ENCODE results near the gene TTLL5. TPM values are rescaled to one million over a fixed set of nuclear protein-coding genes. Genes with fewer than 3 reads are reported as not detected.

Gene TTLL5
- total and polyA plus RNA-seq, 9 of the 15 experiments (the other 6 are each of a cell fraction or from before 2014, with no cell fraction given) = 4.1 to 18.9 (median 12.6) TPM

GRCh38 chr14:75946785-75947184 lies 285.7 kb downstream of the TTLL5 start:
- H3K4me2 ChIP-seq (ENCODE audit: insufficient read depth, low read length) = no peak overlapping the region
- no peaks in the 10 kb centered on the region for H3K27me3 ChIP-seq (ENCODE audit: control insufficient read depth in 2 of 2, insufficient read depth in 2 of 2, low read length in 2 of 2)
- CTCF ChIA-PET (ENCODE audit: low intra/inter-chr PET ratio) = no interaction called here
- intact Hi-C loops (cut with micrococcal nuclease) (no loop called here), in situ Hi-C loops (cut with MboI) (no loop called here)
- no peaks in the 10 kb centered on the region for H4K20me1 ChIP-seq (replicated peaks; ENCODE audit: control insufficient read depth, insufficient read depth, low read length)
- no peaks in the 10 kb centered on the region for H3K36me3 ChIP-seq (ENCODE audit: control insufficient read depth, insufficient read depth, low read length)
- H3K9me1 ChIP-seq (ENCODE audit: control insufficient read depth, insufficient read depth, low read length) = no peaks in the 10 kb centered on the region
- no peak for ATAC-seq
- FAIRE-seq = no peak
- peaks cover 0 to 16% of the 10 kb centered on the region in 2 experiments; a peak in 4 of 5 replicates for H3K4me1 ChIP-seq (replicated peaks in 1 of 2; ENCODE audit: control insufficient read depth in 2 of 2, insufficient read depth in 2 of 2, low read length in 2 of 2)
- no peak overlapping the region for H3K4me3 ChIP-seq
- no peak for DNase-seq (ENCODE audit: extremely low read depth in 1 of 4, low spot score in 3 of 4)
- no peak overlapping the region for H3K27ac ChIP-seq (ENCODE audit: extremely low read depth, low read depth, low read length)
- no peaks in the 10 kb centered on the region for H3K9me3 ChIP-seq (replicated peaks; ENCODE audit: control insufficient read depth, insufficient read depth, low read depth, low read length)
- H3K79me2 ChIP-seq (ENCODE audit: control insufficient read depth, insufficient read depth, low read length) = no peaks in the 10 kb centered on the region
- WGBS (ENCODE audit: insufficient coverage, low coverage, missing lambda C conversion rate) = 79% methylated on average over 4 of the region's 5 CpGs
- no peak overlapping the region for H2AFZ ChIP-seq (ENCODE audit: low read depth, low read length)
- no peak overlapping the region; a peak in 1 of 4 replicates for H3K9ac ChIP-seq (ENCODE audit: insufficient read depth in 1 of 2, low read depth in 2 of 2, low read length in 2 of 2)
- POLR2A ChIA-PET = no interaction called here
- no TSS peak for BruUV-seq (replicated peaks)
- TF ChIP-seq CAMTA2 (CRISPR knock-in tag; conservative IDR thresholded peaks at IDR 0.05) (no peak), E4F1 (CRISPR knock-in tag; IDR thresholded peaks at IDR 0.05; ENCODE audit: borderline replicate concordance) (no peak), ELF2 (CRISPR knock-in tag; IDR thresholded peaks at IDR 0.05) (no peak), ZNF639 (CRISPR knock-in tag; conservative IDR thresholded peaks at IDR 0.05 in 1 of 2, IDR thresholded peaks at IDR 0.05 in 1 of 2) (no peak), ZNF740 (CRISPR knock-in tag; IDR thresholded peaks at IDR 0.05) (no peak), ZNF740 (tag; IDR thresholded peaks at IDR 0.05) (no peak), ASH1L (IDR thresholded peaks at IDR 0.05; ENCODE audit: borderline replicate concordance, low read depth, partially characterized antibody) (no peak), ZNF695 (CRISPR knock-in tag; IDR thresholded peaks at IDR 0.05) (no peak), NCOA4 (IDR thresholded peaks at IDR 0.05; ENCODE audit: partially characterized antibody) (no peak), SNIP1 (IDR thresholded peaks at IDR 0.05; ENCODE audit: low read depth) (no peak), MBD1 (CRISPR knock-in tag; IDR thresholded peaks at IDR 0.05) (no peak), ZNF175 (CRISPR knock-in tag; IDR thresholded peaks at IDR 0.05; ENCODE audit: low read depth) (no peak), CREBBP (IDR thresholded peaks at IDR 0.05; ENCODE audit: low read depth, low read length) (no peak), ZNF512 (tag; IDR thresholded peaks at IDR 0.05) (no peak), FOXP1 (CRISPR knock-in tag; IDR thresholded peaks at IDR 0.05) (no peak)
